Mammary epithelial cell (primary cell): ENCODE results near the gene NR2C2.

ENCODE experiments used
- CTCF ChIP-seq, 2 donors: IDR thresholded peaks in 1 of 2; conservative IDR thresholded peaks in 1 of 2; 2 replicates each; pipeline ENCODE4 v1.5.1; 2011 to 2012; ENCODE audit warnings: inconsistent platforms in 2 of 2, low read length in 2 of 2, mild to moderate bottlenecking in 2 of 2, control low read depth in 1 of 2, low read depth in 1 of 2; ENCODE audit not compliant: insufficient read depth in 1 of 2; ENCODE audit errors: extremely low read depth in 1 of 2
- EZH2 ChIP-seq: IDR thresholded peaks from 2 replicates; pipeline ENCODE4 v1.6.1; 2012; ENCODE audit warnings: low read length, inconsistent platforms, borderline replicate concordance

GRCh38 chr3:15074500-15074899 is 127.1 kb downstream of the NR2C2 start:
- no peak for TF ChIP-seq CTCF (conservative IDR thresholded peaks at IDR 0.05 in 1 of 2, IDR thresholded peaks at IDR 0.05 in 1 of 2; ENCODE audit: extremely low read depth in 1 of 2, insufficient read depth in 1 of 2, low read depth in 1 of 2, low read length in 2 of 2)
- no peak for TF ChIP-seq EZH2
